OCI-LY7 (cell line): ENCODE data around the gene HARBI1. TPM values are rescaled to one million over a fixed set of nuclear protein-coding genes. Genes with fewer than 3 reads are reported as not detected.

Experiments
- BruUV-seq: library from RNA; stranded (reverse); fragments of 400-500 nt; replicated peaks from 2 replicates; lab custom pipeline; 2021; lab: Mats Ljungman, UMichigan
- CTCF ChIA-PET: fragments of 300-600 bp; sonication (Branson Sonifier 250); formaldehyde crosslinking; loops from one replicate; lab custom pipeline; 2022; ENCODE audit warnings: antibody characterized with exemption; ENCODE audit not compliant: unreplicated experiment; lab: Charles Lee
- POLR2A ChIA-PET: fragments of 300-600 bp; sonication (Branson Sonifier 250); formaldehyde crosslinking; loops from one replicate; lab custom pipeline; 2022; ENCODE audit warnings: antibody characterized with exemption; lab: Charles Lee
- DNase-seq: peaks from one replicate; pipeline ENCODE4 v3.0.0-alpha.2; 2015; ENCODE audit warnings: low spot score
- H2AFZ ChIP-seq: fragments of 200-600 bp; sonication (generic), shearing (Covaris generic); 2 replicates; pipeline ENCODE4 v1.6.1; 2014; ENCODE audit warnings: mild to moderate bottlenecking, antibody characterized with exemption, low read length, moderate library complexity
- H3K27ac ChIP-seq: fragments of 200-600 bp; sonication (generic); 2 replicates; pipeline ENCODE4 v1.5.1; 2014; ENCODE audit warnings: mixed run types, low read depth, mild to moderate bottlenecking, moderate library complexity, low read length, inconsistent platforms; ENCODE audit not compliant: poor library complexity, severe bottlenecking
- H3K36me3 ChIP-seq: fragments of 200-600 bp; sonication (generic); 2 replicates; pipeline ENCODE4 v1.6.1; 2014; ENCODE audit warnings: mild to moderate bottlenecking, antibody characterized with exemption, low read length, moderate library complexity, mixed read lengths; ENCODE audit not compliant: insufficient read depth
- H3K4me1 ChIP-seq: fragments of 200-600 bp; sonication (generic); 2 replicates; pipeline ENCODE4 v1.5.1; 2014; ENCODE audit warnings: mild to moderate bottlenecking, low read length; ENCODE audit not compliant: insufficient read depth, poor library complexity, severe bottlenecking
- H3K4me2 ChIP-seq: fragments of 200-600 bp; sonication (generic); 2 replicates; pipeline ENCODE4 v1.6.1; 2014; ENCODE audit warnings: mild to moderate bottlenecking, low read length
- H3K4me3 ChIP-seq: fragments of 200-600 bp; sonication (generic); 2 replicates; pipeline ENCODE4 v1.5.1; 2014; ENCODE audit warnings: mild to moderate bottlenecking, low read depth, low read length; ENCODE audit not compliant: poor library complexity, severe bottlenecking
- H3K79me2 ChIP-seq: fragments of 200-600 bp; sonication (generic); 2 replicates; pipeline ENCODE4 v1.6.1; 2016; ENCODE audit warnings: low read depth, mild to moderate bottlenecking, low read length, moderate library complexity, mixed read lengths; ENCODE audit not compliant: insufficient read depth
- H3K9me2 ChIP-seq: fragments of 200-600 bp; sonication (generic); 2 replicates; pipeline ENCODE4 v1.6.1; 2016; ENCODE audit warnings: mild to moderate bottlenecking, low read length, mixed read lengths; ENCODE audit not compliant: insufficient read depth
- H3K9me3 ChIP-seq: fragments of 200-600 bp; sonication (generic); 2 replicates; pipeline ENCODE4 v1.6.1; 2014; ENCODE audit warnings: mild to moderate bottlenecking, mixed run types, low read length, mixed read lengths
- H4K20me1 ChIP-seq: fragments of 200-600 bp; sonication (generic); 2 replicates; pipeline ENCODE4 v1.6.1; 2014; ENCODE audit warnings: mild to moderate bottlenecking, antibody characterized with exemption, low read length, moderate library complexity, mixed read lengths; ENCODE audit not compliant: insufficient read depth
- CTCF ChIP-seq: fragments of 200-600 bp; sonication (generic); conservative IDR thresholded peaks from 2 replicates; pipeline ENCODE4 v1.5.1; 2014; ENCODE audit warnings: mild to moderate bottlenecking, antibody characterized with exemption, low read length, moderate library complexity, mixed read lengths
- EZH2phosphoT487 ChIP-seq: fragments of 200-600 bp; sonication (generic); IDR thresholded peaks from 2 replicates; pipeline ENCODE4 v1.6.1; 2018; ENCODE audit warnings: low read depth, borderline replicate concordance, mild to moderate bottlenecking, mixed run types, antibody characterized with exemption, low read length, moderate library complexity, mixed read lengths
- intact Hi-C: fragments of 100-400 bp; cut with micrococcal nuclease; formaldehyde crosslinking; loops from one replicate; pipeline ENCODE4 v1.10.0; 2022; ENCODE audit not compliant: unreplicated experiment
- total RNA-seq, 2 experiments: library from RNA; depleted of rRNA in 1 of 2; stranded (reverse); fragments of >200 nt in 1 of 2; shearing (Covaris generic) in 1 of 2; gene quantifications; 2 replicates each; pipeline ENCODE4 v1.2.3, GENCODE V29; 2014 to 2022

Gene HARBI1
- total RNA-seq, 2 experiments from 2014 or later, result 4.8 to 8.4 TPM

- BruUV-seq, result no TSS peak
- intact Hi-C loops, result no loop called here
- Histone ChIP-seq H3K4me1 (no peaks in the 10 kb centered on the region), H3K4me3 (no peak overlapping the region), H2AFZ (no peak overlapping the region), H4K20me1 (no peaks in the 10 kb centered on the region), H3K27ac (no peak overlapping the region), H3K4me2 (no peak overlapping the region), H3K9me3 (peaks cover 5% of the 10 kb centered on the region; the same call in 1 of the 2 replicates), H3K36me3 (peaks cover 62% of the 10 kb centered on the region), H3K9me2 (no peaks in the 10 kb centered on the region), H3K79me2 (no peaks in the 10 kb centered on the region)
- CTCF ChIA-PET, result interaction anchor here (0.6 kb wide), 1 partner anchor 24 kb away, joined by 3 read pairs; no protein-coding TSS in a partner anchor
- no peak for DNase-seq
- POLR2A ChIA-PET, result interaction anchor here (0.6 to 0.9 kb wide), 4 partner anchors 31 to 165 kb away, joined by 3 to 4 read pairs (median 3); no protein-coding TSS in a partner anchor
- no peak for TF ChIP-seq EZH2phosphoT487
- TF ChIP-seq CTCF, result no peak
Measured at GRCh38 chr11:46642627-46643335, 25.8 kb upstream of the HARBI1 start.

- Histone ChIP-seq H3K4me2 (no peak overlapping the region), H3K36me3 (peaks cover 52% of the 10 kb centered on the region), H3K4me1 (no peaks in the 10 kb centered on the region), H3K27ac (no peak overlapping the region), H2AFZ (no peak overlapping the region), H4K20me1 (no peaks in the 10 kb centered on the region), H3K9me3 (peaks cover 5% of the 10 kb centered on the region; the same call in 1 of the 2 replicates), H3K79me2 (no peaks in the 10 kb centered on the region), H3K9me2 (no peaks in the 10 kb centered on the region), H3K4me3 (no peak overlapping the region)
- POLR2A ChIA-PET, result interaction anchor here (0.6 to 0.9 kb wide), 5 partner anchors 12 to 32 kb away, joined by 3 to 4 read pairs (median 3); no protein-coding TSS in a partner anchor
- intact Hi-C loops, result no loop called here
- BruUV-seq, result no TSS peak
- CTCF ChIA-PET, result no interaction called here
- no peak for DNase-seq
- TF ChIP-seq CTCF (no peak), EZH2phosphoT487 (no peak)
Measured at GRCh38 chr11:46641639-46642038, 24.6 kb upstream of the HARBI1 start.
